ENCODE results near the gene COL1A1.

GRCh38 chr17:50186661-50187393, 14.6 kb downstream of the COL1A1 start:
- TF ChIP-seq POLR2A (IDR thresholded peaks at IDR 0.05) (no peak), CTCF (IDR thresholded peaks at IDR 0.05) (no peak), POLR2AphosphoS5 (IDR thresholded peaks at IDR 0.05) (no peak)
